ENCODE data around the gene RPS8.
"Not testable (repeated sequence)": the region's sequence is repeated elsewhere in the genome, so short reads cannot be mapped to it uniquely, and the experiment has no call there.

Gene RPS8

GRCh38 chr1:44821240-44821715 is 45.9 kb downstream of the RPS8 start:
- no peak for TF ChIP-seq CTCF (conservative IDR thresholded peaks at IDR 0.05)
- no peak overlapping the region for H3K27ac ChIP-seq

GRCh38 chr1:44822131-44822701 is 46.9 kb downstream of the RPS8 start:
- no peak overlapping the region for H3K27ac ChIP-seq
- no peak for TF ChIP-seq CTCF (conservative IDR thresholded peaks at IDR 0.05)

- no peak for TF ChIP-seq CTCF (conservative IDR thresholded peaks at IDR 0.05)
- H3K27ac ChIP-seq: no peak overlapping the region
Observed at GRCh38 chr1:44822981-44823451, 47.7 kb downstream of the RPS8 start.

GRCh38 chr1:44824392-44824791 is 49.1 kb downstream of the RPS8 start:
- H3K27ac ChIP-seq: not testable (repeated sequence)

- no peak for TF ChIP-seq CTCF (conservative IDR thresholded peaks at IDR 0.05)
- no peak overlapping the region for H3K27ac ChIP-seq
Observed at GRCh38 chr1:44826375-44827196, 51.2 kb downstream of the RPS8 start.

GRCh38 chr1:44827197-44828002 is 52.1 kb downstream of the RPS8 start:
- no peak for TF ChIP-seq CTCF (conservative IDR thresholded peaks at IDR 0.05)
- H3K27ac ChIP-seq: no peak overlapping the region

- no peak for TF ChIP-seq CTCF (conservative IDR thresholded peaks at IDR 0.05)
- H3K27ac ChIP-seq: no peak overlapping the region
Observed at GRCh38 chr1:44828003-44828651, 52.8 kb downstream of the RPS8 start.

Data from VCaP (cell line).